H1 (cell line): Measurements from ENCODE around the gene ID1. TPM values are rescaled to one million over a fixed set of nuclear protein-coding genes. Genes with fewer than 3 reads are reported as not detected.
A peak's percentile ranks its signal among the peaks of the same experiment; 100 is the strongest.

Experiments used
- CREB1 ChIP-seq: IDR thresholded peaks from 2 replicates; pipeline ENCODE4 v1.6.1; 2012; ENCODE audit warnings: inconsistent platforms
- CTBP2 ChIP-seq: IDR thresholded peaks from 2 replicates; pipeline ENCODE4 v1.7.0; 2011; ENCODE audit warnings: borderline replicate concordance, mild to moderate bottlenecking, moderate library complexity, mixed read lengths, low read length; ENCODE audit not compliant: insufficient read depth, insufficient read length
- EGR1 ChIP-seq: IDR thresholded peaks from 2 replicates; pipeline ENCODE4 v1.6.1; 2011; ENCODE audit warnings: low read depth, low read length, borderline replicate concordance
- KDM1A ChIP-seq: fragments of 200-600, 300-600 bp; sonication (generic); IDR thresholded peaks from 2 replicates; pipeline ENCODE4 v1.7.1; 2016; ENCODE audit warnings: mild to moderate bottlenecking, low read length, borderline replicate concordance
- POLR2AphosphoS5 ChIP-seq: IDR thresholded peaks from 2 replicates; pipeline ENCODE4 v1.6.1; 2011; ENCODE audit warnings: low read depth, low read length
- SAP30 ChIP-seq: fragments of 300-600 bp; sonication (generic); IDR thresholded peaks from 2 replicates; pipeline ENCODE4 v1.7.1; 2012; ENCODE audit warnings: low read length, moderate library complexity, mild to moderate bottlenecking, inconsistent platforms; ENCODE audit not compliant: insufficient read depth, insufficient replicate concordance
- polyA plus RNA-seq, 7 experiments: library from polyadenylated mRNA; depleted of rRNA in 3 of 7; stranded (reverse) in 5 of 7; unstranded in 2 of 7; fragments of >200 nt in 5 of 7; fragments of 200-250 nt in 2 of 7; gene quantifications; 1 replicate in 5 of 7; 2 replicates in 1 of 7; 4 replicates in 1 of 7; pipeline versions ENCODE4 v1.2.1 to v1.2.3, GENCODE V29; 2011 to 2013; ENCODE audit warnings: missing spikeins in 2 of 7, mixed read lengths in 2 of 7
- total RNA-seq: library from RNA; stranded (reverse); fragmentation: NEBNext Ultra II Directional; extraction: Animal tissue kit (Norgen Biotek cat#: 25700); gene quantifications from 2 replicates; pipeline ENCODE4 v1.2.1, GENCODE V29; 2021
- TF ChIP-seq, protein P1 (sequence below): IDR thresholded peaks from 2 replicates; pipeline ENCODE4 v1.6.1; 2012; ENCODE audit warnings: low read length, inconsistent platforms
- TF ChIP-seq, protein P2 (sequence below): fragments of 300-600 bp; sonication (generic); IDR thresholded peaks from 2 replicates; pipeline ENCODE4 v1.7.1; 2012; ENCODE audit warnings: low read length, moderate library complexity, mild to moderate bottlenecking, inconsistent platforms; ENCODE audit not compliant: insufficient replicate concordance
- TF ChIP-seq, protein P3 (sequence below): IDR thresholded peaks from 2 replicates; pipeline ENCODE4 v1.6.1; 2012; ENCODE audit warnings: inconsistent platforms

Gene ID1
- total and polyA plus RNA-seq, 2 of the 8 experiments (the other 6 are each of a cell fraction or from before 2014, with no cell fraction given) = 120 to 357 TPM

DNA sequence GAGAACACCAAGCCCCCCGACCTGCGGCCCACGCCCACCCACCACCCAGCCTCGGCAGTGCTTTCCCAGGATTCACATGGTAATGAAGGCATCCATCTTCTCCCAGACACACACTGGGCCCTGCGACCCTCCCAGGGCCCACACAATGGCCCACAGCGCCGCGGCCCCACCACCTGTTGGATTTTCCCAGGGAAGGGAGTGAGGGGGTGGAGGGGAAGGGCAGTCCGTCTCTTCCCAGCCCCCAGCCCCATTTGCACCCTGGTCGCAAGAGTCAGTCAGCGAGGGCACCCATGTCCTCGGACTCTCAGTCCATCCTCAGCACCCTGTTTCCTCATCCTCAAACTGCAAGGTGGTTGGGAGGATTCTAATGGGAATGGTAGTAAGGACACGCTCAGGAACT, 23.7 kb upstream of the ID1 start (continued):
- TF ChIP-seq KDM1A = peak; percentile 83; the same call in 1 of the 2 replicates
- TF ChIP-seq, protein P1, sequence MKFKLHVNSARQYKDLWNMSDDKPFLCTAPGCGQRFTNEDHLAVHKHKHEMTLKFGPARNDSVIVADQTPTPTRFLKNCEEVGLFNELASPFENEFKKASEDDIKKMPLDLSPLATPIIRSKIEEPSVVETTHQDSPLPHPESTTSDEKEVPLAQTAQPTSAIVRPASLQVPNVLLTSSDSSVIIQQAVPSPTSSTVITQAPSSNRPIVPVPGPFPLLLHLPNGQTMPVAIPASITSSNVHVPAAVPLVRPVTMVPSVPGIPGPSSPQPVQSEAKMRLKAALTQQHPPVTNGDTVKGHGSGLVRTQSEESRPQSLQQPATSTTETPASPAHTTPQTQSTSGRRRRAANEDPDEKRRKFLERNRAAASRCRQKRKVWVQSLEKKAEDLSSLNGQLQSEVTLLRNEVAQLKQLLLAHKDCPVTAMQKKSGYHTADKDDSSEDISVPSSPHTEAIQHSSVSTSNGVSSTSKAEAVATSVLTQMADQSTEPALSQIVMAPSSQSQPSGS = no peak
- TF ChIP-seq, protein P2, sequence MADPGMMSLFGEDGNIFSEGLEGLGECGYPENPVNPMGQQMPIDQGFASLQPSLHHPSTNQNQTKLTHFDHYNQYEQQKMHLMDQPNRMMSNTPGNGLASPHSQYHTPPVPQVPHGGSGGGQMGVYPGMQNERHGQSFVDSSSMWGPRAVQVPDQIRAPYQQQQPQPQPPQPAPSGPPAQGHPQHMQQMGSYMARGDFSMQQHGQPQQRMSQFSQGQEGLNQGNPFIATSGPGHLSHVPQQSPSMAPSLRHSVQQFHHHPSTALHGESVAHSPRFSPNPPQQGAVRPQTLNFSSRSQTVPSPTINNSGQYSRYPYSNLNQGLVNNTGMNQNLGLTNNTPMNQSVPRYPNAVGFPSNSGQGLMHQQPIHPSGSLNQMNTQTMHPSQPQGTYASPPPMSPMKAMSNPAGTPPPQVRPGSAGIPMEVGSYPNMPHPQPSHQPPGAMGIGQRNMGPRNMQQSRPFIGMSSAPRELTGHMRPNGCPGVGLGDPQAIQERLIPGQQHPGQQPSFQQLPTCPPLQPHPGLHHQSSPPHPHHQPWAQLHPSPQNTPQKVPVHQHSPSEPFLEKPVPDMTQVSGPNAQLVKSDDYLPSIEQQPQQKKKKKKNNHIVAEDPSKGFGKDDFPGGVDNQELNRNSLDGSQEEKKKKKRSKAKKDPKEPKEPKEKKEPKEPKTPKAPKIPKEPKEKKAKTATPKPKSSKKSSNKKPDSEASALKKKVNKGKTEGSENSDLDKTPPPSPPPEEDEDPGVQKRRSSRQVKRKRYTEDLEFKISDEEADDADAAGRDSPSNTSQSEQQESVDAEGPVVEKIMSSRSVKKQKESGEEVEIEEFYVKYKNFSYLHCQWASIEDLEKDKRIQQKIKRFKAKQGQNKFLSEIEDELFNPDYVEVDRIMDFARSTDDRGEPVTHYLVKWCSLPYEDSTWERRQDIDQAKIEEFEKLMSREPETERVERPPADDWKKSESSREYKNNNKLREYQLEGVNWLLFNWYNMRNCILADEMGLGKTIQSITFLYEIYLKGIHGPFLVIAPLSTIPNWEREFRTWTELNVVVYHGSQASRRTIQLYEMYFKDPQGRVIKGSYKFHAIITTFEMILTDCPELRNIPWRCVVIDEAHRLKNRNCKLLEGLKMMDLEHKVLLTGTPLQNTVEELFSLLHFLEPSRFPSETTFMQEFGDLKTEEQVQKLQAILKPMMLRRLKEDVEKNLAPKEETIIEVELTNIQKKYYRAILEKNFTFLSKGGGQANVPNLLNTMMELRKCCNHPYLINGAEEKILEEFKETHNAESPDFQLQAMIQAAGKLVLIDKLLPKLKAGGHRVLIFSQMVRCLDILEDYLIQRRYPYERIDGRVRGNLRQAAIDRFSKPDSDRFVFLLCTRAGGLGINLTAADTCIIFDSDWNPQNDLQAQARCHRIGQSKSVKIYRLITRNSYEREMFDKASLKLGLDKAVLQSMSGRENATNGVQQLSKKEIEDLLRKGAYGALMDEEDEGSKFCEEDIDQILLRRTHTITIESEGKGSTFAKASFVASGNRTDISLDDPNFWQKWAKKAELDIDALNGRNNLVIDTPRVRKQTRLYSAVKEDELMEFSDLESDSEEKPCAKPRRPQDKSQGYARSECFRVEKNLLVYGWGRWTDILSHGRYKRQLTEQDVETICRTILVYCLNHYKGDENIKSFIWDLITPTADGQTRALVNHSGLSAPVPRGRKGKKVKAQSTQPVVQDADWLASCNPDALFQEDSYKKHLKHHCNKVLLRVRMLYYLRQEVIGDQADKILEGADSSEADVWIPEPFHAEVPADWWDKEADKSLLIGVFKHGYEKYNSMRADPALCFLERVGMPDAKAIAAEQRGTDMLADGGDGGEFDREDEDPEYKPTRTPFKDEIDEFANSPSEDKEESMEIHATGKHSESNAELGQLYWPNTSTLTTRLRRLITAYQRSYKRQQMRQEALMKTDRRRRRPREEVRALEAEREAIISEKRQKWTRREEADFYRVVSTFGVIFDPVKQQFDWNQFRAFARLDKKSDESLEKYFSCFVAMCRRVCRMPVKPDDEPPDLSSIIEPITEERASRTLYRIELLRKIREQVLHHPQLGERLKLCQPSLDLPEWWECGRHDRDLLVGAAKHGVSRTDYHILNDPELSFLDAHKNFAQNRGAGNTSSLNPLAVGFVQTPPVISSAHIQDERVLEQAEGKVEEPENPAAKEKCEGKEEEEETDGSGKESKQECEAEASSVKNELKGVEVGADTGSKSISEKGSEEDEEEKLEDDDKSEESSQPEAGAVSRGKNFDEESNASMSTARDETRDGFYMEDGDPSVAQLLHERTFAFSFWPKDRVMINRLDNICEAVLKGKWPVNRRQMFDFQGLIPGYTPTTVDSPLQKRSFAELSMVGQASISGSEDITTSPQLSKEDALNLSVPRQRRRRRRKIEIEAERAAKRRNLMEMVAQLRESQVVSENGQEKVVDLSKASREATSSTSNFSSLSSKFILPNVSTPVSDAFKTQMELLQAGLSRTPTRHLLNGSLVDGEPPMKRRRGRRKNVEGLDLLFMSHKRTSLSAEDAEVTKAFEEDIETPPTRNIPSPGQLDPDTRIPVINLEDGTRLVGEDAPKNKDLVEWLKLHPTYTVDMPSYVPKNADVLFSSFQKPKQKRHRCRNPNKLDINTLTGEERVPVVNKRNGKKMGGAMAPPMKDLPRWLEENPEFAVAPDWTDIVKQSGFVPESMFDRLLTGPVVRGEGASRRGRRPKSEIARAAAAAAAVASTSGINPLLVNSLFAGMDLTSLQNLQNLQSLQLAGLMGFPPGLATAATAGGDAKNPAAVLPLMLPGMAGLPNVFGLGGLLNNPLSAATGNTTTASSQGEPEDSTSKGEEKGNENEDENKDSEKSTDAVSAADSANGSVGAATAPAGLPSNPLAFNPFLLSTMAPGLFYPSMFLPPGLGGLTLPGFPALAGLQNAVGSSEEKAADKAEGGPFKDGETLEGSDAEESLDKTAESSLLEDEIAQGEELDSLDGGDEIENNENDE = no peak
- TF ChIP-seq, protein P3, sequence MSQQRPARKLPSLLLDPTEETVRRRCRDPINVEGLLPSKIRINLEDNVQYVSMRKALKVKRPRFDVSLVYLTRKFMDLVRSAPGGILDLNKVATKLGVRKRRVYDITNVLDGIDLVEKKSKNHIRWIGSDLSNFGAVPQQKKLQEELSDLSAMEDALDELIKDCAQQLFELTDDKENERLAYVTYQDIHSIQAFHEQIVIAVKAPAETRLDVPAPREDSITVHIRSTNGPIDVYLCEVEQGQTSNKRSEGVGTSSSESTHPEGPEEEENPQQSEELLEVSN = no peak
- no peak for TF ChIP-seq SAP30
- peak; percentile 53; the same call in 1 of the 2 replicates for TF ChIP-seq EGR1
- TF ChIP-seq POLR2AphosphoS5 = peak; percentile 51; the same call in 1 of the 2 replicates
- no peak for TF ChIP-seq CTBP2
- TF ChIP-seq CREB1 = no peak
